ENCODE results near the gene GATA1. TPM values are rescaled to one million over a fixed set of nuclear protein-coding genes. Genes with fewer than 3 reads are reported as not detected.

The GATA1 gene
- total and polyA plus RNA-seq, 4 donors: 0.57 TPM; not detected in 3

Other genes with a start within 250 kb of the GATA1 start
- 10 to 100 TPM; 15.2 to 16.7 TPM for gene TBC1D25, start 246.9 kb upstream of the GATA1 start, total RNA-seq
- 1 to 10 TPM; 4.6 to 8.4 TPM for gene TBC1D25, start 246.9 kb upstream of the GATA1 start, polyA plus RNA-seq
- 100 to 1,000 TPM; 194 to 285 TPM for gene RBM3, start 212.1 kb upstream of the GATA1 start, total RNA-seq
- 100 to 1,000 TPM; 128 to 299 TPM for gene RBM3, start 212.1 kb upstream of the GATA1 start, polyA plus RNA-seq
- 100 to 1,000 TPM; 110 to 112 TPM for gene WDR13, start 189.1 kb upstream of the GATA1 start, total RNA-seq
- 100 to 1,000 TPM; 103 to 337 TPM for gene WDR13, start 189.1 kb upstream of the GATA1 start, polyA plus RNA-seq
- gene WAS, start 102.8 kb upstream of the GATA1 start, total RNA-seq: 10 to 100 TPM; 12.4 to 19.9 TPM
- 1 to 10 TPM in 1 of 2 donors, under 1 TPM in 1; 0.90 to 9.6 TPM for gene WAS, start 102.8 kb upstream of the GATA1 start, polyA plus RNA-seq
- gene SUV39H1, start 89.9 kb upstream of the GATA1 start, total RNA-seq: 1 to 10 TPM; 2.6 to 3.0 TPM
- 1 to 10 TPM in 1 of 2 donors, under 1 TPM in 1; 0.88 to 3.2 TPM for gene SUV39H1, start 89.9 kb upstream of the GATA1 start, polyA plus RNA-seq
- not detected for gene GLOD5, start 24.8 kb upstream of the GATA1 start, total RNA-seq
- gene GLOD5, start 24.8 kb upstream of the GATA1 start, polyA plus RNA-seq: 1 to 10 TPM in 1 of 2 donors, not detected in 1; 5.3 TPM
- gene HDAC6, start 15.5 kb downstream of the GATA1 start, total RNA-seq: 10 to 100 TPM; 77.6 to 89.4 TPM
- 100 to 1,000 TPM in 1 of 2 donors, 10 to 100 TPM in 1; 28.0 to 229 TPM for gene HDAC6, start 15.5 kb downstream of the GATA1 start, polyA plus RNA-seq
- gene ERAS, start 39.9 kb downstream of the GATA1 start, total RNA-seq: not detected
- under 1 TPM in 1 of 2 donors, not detected in 1; 0.69 TPM for gene ERAS, start 39.9 kb downstream of the GATA1 start, polyA plus RNA-seq
- gene PCSK1N, start 49.0 kb downstream of the GATA1 start, total RNA-seq: under 1 TPM in 1 of 2 donors, not detected in 1; 0.45 TPM
- gene PCSK1N, start 49.0 kb downstream of the GATA1 start, polyA plus RNA-seq: under 1 TPM; 0.43 to 0.88 TPM
- 10 to 100 TPM; 26.2 TPM for gene TIMM17B, start 111.2 kb downstream of the GATA1 start, total RNA-seq
- gene TIMM17B, start 111.2 kb downstream of the GATA1 start, polyA plus RNA-seq: 10 to 100 TPM; 38.6 to 44.5 TPM
- gene PQBP1, start 111.3 kb downstream of the GATA1 start, total RNA-seq: 10 to 100 TPM; 48.8 to 49.3 TPM
- 100 to 1,000 TPM in 1 of 2 donors, 10 to 100 TPM in 1; 75.0 to 112 TPM for gene PQBP1, start 111.3 kb downstream of the GATA1 start, polyA plus RNA-seq
- 10 to 100 TPM; 14.2 to 18.3 TPM for gene SLC35A2, start 125.1 kb downstream of the GATA1 start, total RNA-seq
- 10 to 100 TPM in 1 of 2 donors, 1 to 10 TPM in 1; 5.0 to 18.6 TPM for gene SLC35A2, start 125.1 kb downstream of the GATA1 start, polyA plus RNA-seq
- gene PIM2, start 132.4 kb downstream of the GATA1 start, total RNA-seq: 1 to 10 TPM; 8.1 to 9.2 TPM
- 1 to 10 TPM; 3.6 to 5.1 TPM for gene PIM2, start 132.4 kb downstream of the GATA1 start, polyA plus RNA-seq
- 10 to 100 TPM; 37.4 to 47.5 TPM for gene OTUD5, start 171.0 kb downstream of the GATA1 start, total RNA-seq
- 10 to 100 TPM; 26.4 to 50.6 TPM for gene OTUD5, start 171.0 kb downstream of the GATA1 start, polyA plus RNA-seq
- 1 to 10 TPM; 3.4 to 4.8 TPM for gene KCND1, start 185.3 kb downstream of the GATA1 start, total RNA-seq
- gene KCND1, start 185.3 kb downstream of the GATA1 start, polyA plus RNA-seq: 1 to 10 TPM in 1 of 2 donors, under 1 TPM in 1; 0.88 to 2.8 TPM
- 10 to 100 TPM; 46.1 to 53.7 TPM for gene GRIPAP1, start 215.7 kb downstream of the GATA1 start, total RNA-seq
- gene GRIPAP1, start 215.7 kb downstream of the GATA1 start, polyA plus RNA-seq: 10 to 100 TPM; 17.3 to 37.2 TPM

Measured in aorta (tissue), 4 donors.